VCaP (cell line): ENCODE results near the gene MBOAT2.

Source experiments
- H3K27ac ChIP-seq: fragments of 450-650 bp; 2 replicates; pipeline ENCODE4 v1.5.1; 2017
- TF ChIP-seq, protein P1 (sequence below): fragments of 450-650 bp; conservative IDR thresholded peaks from 2 replicates; pipeline ENCODE4 v1.5.1; 2017; ENCODE audit warnings: mild to moderate bottlenecking, moderate library complexity

MBOAT2 gene

DNA sequence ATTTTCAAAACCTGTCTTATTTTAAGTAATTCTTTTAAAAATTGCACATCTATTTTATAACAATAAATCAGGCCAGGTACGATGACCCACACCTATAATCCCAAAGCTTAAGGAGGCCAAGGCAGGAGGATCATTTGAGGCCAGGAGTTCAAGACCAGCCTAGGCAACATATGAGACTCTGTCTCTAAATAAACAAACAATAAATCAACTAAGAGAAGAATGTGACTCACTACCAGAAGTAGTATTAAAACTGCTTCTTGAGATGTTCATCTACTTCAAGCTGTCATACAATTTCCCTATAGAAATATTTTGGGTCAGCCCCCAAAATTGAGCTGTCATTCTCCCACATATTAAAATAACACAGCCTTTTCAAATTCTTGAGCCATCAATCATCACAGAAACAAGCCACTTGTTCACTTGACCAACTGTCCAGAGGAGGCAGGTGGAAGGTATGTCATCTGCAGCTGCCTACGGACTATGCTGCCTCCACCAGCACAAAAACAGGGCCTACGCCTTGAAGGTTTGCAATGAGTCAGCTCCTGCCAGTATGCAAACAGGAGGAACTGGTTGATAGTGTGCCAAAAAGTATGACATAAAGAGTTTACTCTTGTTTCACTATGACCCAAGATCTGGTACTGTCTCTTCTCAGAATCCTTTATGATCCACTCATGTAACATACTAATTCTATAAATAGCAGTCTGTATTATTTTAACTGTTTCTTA lies 199.7 kb downstream of the MBOAT2 start:
- TF ChIP-seq, protein P1, sequence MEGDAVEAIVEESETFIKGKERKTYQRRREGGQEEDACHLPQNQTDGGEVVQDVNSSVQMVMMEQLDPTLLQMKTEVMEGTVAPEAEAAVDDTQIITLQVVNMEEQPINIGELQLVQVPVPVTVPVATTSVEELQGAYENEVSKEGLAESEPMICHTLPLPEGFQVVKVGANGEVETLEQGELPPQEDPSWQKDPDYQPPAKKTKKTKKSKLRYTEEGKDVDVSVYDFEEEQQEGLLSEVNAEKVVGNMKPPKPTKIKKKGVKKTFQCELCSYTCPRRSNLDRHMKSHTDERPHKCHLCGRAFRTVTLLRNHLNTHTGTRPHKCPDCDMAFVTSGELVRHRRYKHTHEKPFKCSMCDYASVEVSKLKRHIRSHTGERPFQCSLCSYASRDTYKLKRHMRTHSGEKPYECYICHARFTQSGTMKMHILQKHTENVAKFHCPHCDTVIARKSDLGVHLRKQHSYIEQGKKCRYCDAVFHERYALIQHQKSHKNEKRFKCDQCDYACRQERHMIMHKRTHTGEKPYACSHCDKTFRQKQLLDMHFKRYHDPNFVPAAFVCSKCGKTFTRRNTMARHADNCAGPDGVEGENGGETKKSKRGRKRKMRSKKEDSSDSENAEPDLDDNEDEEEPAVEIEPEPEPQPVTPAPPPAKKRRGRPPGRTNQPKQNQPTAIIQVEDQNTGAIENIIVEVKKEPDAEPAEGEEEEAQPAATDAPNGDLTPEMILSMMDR = no peak
- H3K27ac ChIP-seq = peak overlapping the region; percentile 6; the same call in 1 of the 2 replicates

- H3K27ac ChIP-seq = no peak overlapping the region
- TF ChIP-seq, protein P1 = no peak
These were observed 200.7 kb downstream of the MBOAT2 start for GRCh38 chr2:8802741-8803140.
